NCI-H2171 treated with DMSO at 0.1 percent for 48 hours (cell line): Measurements from ENCODE around the gene RHBDD2.

Experiments used
- DNase-seq: peaks from one replicate; lab custom pipeline; 2025; lab: John Stamatoyannopoulos, UW

RHBDD2 gene

GRCh38 chr7:75920431-75921161 is 41.8 kb downstream of the RHBDD2 start:
- DNase-seq, result no peak

- no peak for DNase-seq
Observed at GRCh38 chr7:75921479-75921878, 42.6 kb downstream of the RHBDD2 start.

DNA sequence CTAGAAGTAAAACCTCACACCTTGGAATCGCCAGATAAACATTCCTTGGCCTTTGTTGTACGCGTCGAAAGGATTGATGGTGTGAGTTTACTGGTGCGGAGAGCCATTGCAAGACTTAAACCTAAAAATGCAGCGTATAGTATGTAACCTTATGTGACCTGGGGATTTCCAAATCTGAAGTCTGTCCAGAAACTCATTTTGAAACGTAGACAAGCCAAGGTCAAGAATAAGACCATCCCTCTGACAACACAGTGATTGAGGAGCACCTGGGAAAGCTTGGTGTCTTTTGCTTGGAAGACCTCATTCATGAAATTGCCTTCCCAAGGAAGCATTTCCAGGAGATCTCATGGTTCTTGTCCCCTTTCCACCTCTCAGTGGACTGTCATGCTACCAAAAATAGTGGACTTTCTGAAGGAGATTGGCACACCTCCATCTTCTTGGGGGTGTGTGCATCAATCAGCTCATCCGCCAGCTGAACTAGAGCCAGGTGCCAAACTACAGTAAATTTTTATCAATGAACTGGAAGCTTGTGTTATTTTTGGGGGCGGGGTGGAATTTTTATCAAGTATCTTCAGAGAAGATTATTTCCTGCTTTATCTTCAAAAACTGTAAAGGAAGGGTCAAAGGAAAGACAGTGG is 44.3 kb downstream of the RHBDD2 start:
- DNase-seq, result no peak

DNA sequence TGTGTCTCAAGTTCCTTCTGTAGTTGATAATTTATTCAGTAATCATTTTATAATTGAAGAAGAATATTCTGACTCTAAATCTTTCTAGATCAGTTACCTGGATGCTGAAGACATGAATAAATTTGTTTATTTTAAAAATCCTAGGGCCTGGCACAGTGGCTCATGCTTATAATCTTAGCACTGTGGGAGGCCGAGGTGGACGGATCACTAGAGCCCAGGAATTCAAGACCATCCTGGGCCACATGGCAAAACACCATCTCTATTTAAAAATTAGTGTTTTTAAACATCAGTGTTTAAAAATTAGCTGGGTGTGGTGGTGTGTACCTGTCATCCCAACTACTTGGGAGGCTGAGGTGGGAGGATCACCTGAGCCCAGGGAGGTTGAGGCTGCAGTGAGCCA is 45.4 kb downstream of the RHBDD2 start:
- DNase-seq, result no peak

DNA sequence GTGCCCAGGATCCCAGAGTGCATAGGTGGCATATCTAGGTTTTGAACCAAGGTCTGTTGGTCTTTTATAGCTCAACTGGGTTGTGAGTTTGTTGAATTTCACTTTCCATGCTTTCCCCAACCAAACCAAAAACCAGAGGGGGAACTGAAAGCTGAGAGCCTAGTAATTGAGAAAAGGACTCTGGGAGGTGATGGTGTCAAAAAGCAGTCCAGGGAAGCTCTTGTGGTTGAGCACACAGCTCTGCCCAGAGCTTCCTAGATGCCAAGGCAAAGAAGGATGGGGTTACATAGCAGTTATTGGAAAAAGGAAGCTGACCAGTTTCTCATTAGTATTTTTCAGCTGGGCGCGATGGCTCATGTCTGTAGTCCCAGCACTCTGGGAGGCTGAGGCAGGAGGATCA is 46.1 kb downstream of the RHBDD2 start:
- no peak for DNase-seq

DNA sequence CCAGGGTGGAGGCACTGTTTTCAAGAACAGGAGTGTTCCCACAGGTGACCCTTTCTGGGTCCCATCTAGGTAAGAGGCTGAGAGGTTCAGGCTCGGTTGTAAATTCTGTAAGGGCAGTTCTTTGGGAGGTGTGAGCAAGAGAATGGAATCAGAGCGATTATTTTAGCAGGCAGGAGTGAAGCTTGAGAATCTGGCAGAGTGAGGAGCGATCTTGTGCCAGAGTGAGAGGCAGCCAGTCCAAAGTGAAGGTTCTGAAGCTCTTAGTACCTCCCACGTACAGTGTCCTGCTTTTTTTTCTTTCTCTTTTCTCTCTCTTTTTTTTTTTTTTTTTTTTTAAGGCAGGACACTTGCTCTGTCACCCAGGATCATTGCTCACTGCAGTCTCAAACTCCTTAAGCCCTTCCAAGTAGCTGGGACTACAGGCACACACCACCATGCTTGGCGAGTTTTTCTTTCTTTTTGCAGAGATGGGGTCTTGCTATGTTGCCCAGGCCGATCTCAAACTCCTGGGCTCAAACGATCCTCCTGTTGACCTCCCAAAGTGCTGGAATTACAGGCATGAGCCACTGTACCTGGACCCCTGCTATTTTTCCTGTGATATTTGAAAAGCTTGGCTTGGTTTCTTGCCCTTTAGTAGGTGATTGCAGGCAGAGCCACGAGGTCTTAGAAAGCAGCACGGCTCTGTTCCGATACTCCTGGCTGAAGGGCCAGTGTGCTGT is 47.0 kb downstream of the RHBDD2 start:
- no peak for DNase-seq

GRCh38 chr7:75928568-75928914 is 49.7 kb downstream of the RHBDD2 start:
- DNase-seq, result no peak

- DNase-seq, result peak; percentile 99
Observed at GRCh38 chr7:75931680-75932079, 52.8 kb downstream of the RHBDD2 start.

DNA sequence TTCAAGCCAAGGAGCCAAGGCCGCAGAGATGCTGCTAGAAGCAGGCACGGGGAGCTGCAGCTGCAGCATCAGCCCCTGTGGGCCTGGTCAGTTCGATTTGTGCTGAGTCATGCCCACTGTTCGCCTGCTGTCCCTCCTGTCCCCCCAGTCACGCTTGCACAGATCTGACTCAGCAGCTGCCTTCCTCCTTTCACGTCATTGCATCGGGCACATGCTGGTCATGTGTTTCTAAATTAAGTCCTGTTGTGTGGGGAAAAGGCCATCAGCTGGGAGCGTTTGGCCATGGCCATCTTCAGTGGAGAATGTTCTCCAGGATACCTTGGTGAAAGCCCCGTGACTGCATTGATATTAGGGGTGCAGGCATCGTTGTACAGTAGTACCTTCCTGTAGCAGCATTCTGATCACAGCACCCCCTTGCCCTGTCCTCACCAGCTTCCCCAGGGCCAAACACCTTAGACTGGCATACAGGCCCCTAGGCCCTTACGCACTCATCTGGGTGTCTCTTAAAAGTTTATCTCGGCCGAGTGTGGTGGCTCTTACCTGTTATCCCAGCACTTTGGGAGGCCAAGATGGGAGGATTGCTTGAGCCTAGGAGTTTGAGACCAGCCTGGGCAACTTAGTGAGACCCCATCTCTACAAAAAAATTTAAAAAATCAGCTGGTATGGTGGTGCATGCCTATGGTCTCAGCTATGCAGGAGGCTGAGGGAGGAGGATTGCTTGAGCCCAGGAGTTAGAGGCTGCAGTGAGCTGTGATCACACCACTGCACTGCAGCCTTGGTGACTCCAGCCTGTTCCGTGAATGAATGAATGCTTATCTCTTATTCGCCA is 59.3 kb downstream of the RHBDD2 start:
- no peak for DNase-seq
